ENCODE measurements around the gene LILRA5. TPM values are rescaled to one million over a fixed set of nuclear protein-coding genes. Genes with fewer than 3 reads are reported as not detected.

LILRA5 gene
- total RNA-seq, 1 donor from 2014 or later = not detected

DNA sequence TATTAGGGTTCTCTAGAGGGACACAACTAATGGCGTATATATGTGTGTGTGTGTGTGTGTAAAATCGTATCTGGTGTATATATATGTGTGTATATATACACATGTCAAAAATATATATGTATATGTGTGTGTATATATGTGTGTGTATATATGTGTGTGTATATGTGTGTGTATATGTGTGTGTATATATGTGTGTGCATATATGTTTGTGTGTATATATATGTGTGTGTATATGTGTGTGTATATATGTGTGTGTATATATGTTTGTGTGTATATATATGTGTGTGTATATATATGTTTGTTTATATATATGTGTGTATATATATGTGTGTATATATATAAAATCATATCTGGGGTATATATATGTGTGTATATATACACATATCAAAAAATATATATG, 50.5 kb downstream of the LILRA5 start:
- TF ChIP-seq CTCF (IDR thresholded peaks at IDR 0.05; ENCODE audit: insufficient read depth, low read depth, low read length) = no peak
- TF ChIP-seq EZH2 (IDR thresholded peaks at IDR 0.05; ENCODE audit: insufficient read depth, low read length) = no peak
- no peak overlapping the region for H3K9ac ChIP-seq (ENCODE audit: low read length)
- FAIRE-seq (no peak), DNase-seq (ENCODE audit: low read depth) (no peak)
- no peaks in the 10 kb centered on the region for H3K36me3 ChIP-seq (ENCODE audit: insufficient read depth, low read length)
- H3K9me3 Mint-ChIP-seq (ENCODE audit: unreplicated experiment) = no peaks in the 10 kb centered on the region
- H3K4me3 ChIP-seq (ENCODE audit: insufficient read depth, low read depth, low read length) = no peak overlapping the region
- no peaks in the 10 kb centered on the region for H3K9me3 ChIP-seq (ENCODE audit: insufficient read depth, low read depth, low read length)
- no peaks in the 10 kb centered on the region for H3K4me1 ChIP-seq (ENCODE audit: insufficient read depth, low read length)
- H3K4me2 ChIP-seq (ENCODE audit: low read length) = no peak overlapping the region
- peaks cover 22% of the 10 kb centered on the region for H3K27me3 Mint-ChIP-seq (ENCODE audit: low read depth, unreplicated experiment)
- H3K27ac ChIP-seq (ENCODE audit: low read depth, low read length) = no peak overlapping the region
- H2AFZ ChIP-seq (ENCODE audit: low read depth, low read length) = no peak overlapping the region
- no peak overlapping the region for H3K27ac Mint-ChIP-seq (ENCODE audit: unreplicated experiment)
- H3K4me1 Mint-ChIP-seq (ENCODE audit: low read depth, unreplicated experiment) = no peaks in the 10 kb centered on the region
- no peak overlapping the region for H3K4me3 Mint-ChIP-seq (ENCODE audit: unreplicated experiment)
- H4K20me1 ChIP-seq (ENCODE audit: insufficient read depth, low read length) = no peaks in the 10 kb centered on the region
- H3K27me3 ChIP-seq (ENCODE audit: insufficient read depth, low read length) = no peaks in the 10 kb centered on the region
- H3K36me3 Mint-ChIP-seq (ENCODE audit: low read depth, unreplicated experiment) = no peaks in the 10 kb centered on the region
- no peaks in the 10 kb centered on the region for H3K79me2 ChIP-seq (ENCODE audit: insufficient read depth, low read length)

DNA sequence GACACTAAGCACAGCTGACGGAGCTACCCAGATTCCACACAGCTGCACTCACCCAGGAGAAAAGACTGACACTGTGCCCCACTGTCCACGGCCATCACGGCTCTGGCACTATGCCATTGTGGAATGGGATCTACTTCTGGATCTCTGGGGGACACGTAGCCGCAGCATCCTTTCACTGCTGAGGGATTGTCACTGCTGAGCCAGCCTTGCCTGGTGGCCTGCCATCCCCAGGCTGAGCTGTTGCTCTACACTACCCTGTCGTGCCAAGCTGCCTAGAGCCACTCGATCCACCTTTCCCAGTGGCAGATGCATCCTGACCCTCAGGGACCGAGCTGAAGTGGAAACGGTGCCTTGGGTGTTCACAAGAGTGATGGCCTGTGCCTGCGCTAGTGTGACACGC, 50.9 kb downstream of the LILRA5 start:
- H3K9me3 Mint-ChIP-seq (ENCODE audit: unreplicated experiment) = no peaks in the 10 kb centered on the region
- DNase-seq (ENCODE audit: low read depth) (no peak), FAIRE-seq (no peak)
- H3K9ac ChIP-seq (ENCODE audit: low read length) = no peak overlapping the region
- no peak for TF ChIP-seq CTCF (IDR thresholded peaks at IDR 0.05; ENCODE audit: insufficient read depth, low read depth, low read length)
- no peaks in the 10 kb centered on the region for H3K36me3 ChIP-seq (ENCODE audit: insufficient read depth, low read length)
- H3K9me3 ChIP-seq (ENCODE audit: insufficient read depth, low read depth, low read length) = no peaks in the 10 kb centered on the region
- H2AFZ ChIP-seq (ENCODE audit: low read depth, low read length) = no peak overlapping the region
- no peak overlapping the region for H3K4me3 Mint-ChIP-seq (ENCODE audit: unreplicated experiment)
- peaks cover 25% of the 10 kb centered on the region for H3K27me3 Mint-ChIP-seq (ENCODE audit: low read depth, unreplicated experiment)
- H3K27me3 ChIP-seq (ENCODE audit: insufficient read depth, low read length) = no peaks in the 10 kb centered on the region
- H3K4me1 Mint-ChIP-seq (ENCODE audit: low read depth, unreplicated experiment) = no peaks in the 10 kb centered on the region
- no peaks in the 10 kb centered on the region for H3K79me2 ChIP-seq (ENCODE audit: insufficient read depth, low read length)
- no peaks in the 10 kb centered on the region for H3K36me3 Mint-ChIP-seq (ENCODE audit: low read depth, unreplicated experiment)
- H3K4me1 ChIP-seq (ENCODE audit: insufficient read depth, low read length) = no peaks in the 10 kb centered on the region
- no peak overlapping the region for H3K27ac Mint-ChIP-seq (ENCODE audit: unreplicated experiment)
- no peaks in the 10 kb centered on the region for H4K20me1 ChIP-seq (ENCODE audit: insufficient read depth, low read length)
- H3K4me3 ChIP-seq (ENCODE audit: insufficient read depth, low read depth, low read length) = no peak overlapping the region
- no peak overlapping the region for H3K4me2 ChIP-seq (ENCODE audit: low read length)
- H3K27ac ChIP-seq (ENCODE audit: low read depth, low read length) = no peak overlapping the region

GRCh38 chr19:54257116-54257480, 55.9 kb downstream of the LILRA5 start, which contains the start of gene LILRB5:
Gene LILRB5 (minus strand): TSS chr19:54257273. CDS start chr19:54257193, 80 bp downstream.
- H3K4me2 ChIP-seq (ENCODE audit: low read length) = no peak within 1 kb of the TSS
- H3K4me3 Mint-ChIP-seq (ENCODE audit: unreplicated experiment) = no peak within 1 kb of the TSS
- H3K4me3 ChIP-seq (ENCODE audit: insufficient read depth, low read depth, low read length) = no peak within 1 kb of the TSS
- H3K79me2 ChIP-seq (ENCODE audit: insufficient read depth, low read length) = no peaks in the 10 kb centered on the region
- H3K4me1 ChIP-seq (ENCODE audit: insufficient read depth, low read length) = no peaks in the 10 kb centered on the region
- H3K27me3 ChIP-seq (ENCODE audit: insufficient read depth, low read length) = no peaks in the 10 kb centered on the region
- H3K27ac ChIP-seq (ENCODE audit: low read depth, low read length) = no peak within 1 kb of the TSS
- no peaks in the 10 kb centered on the region for H3K36me3 ChIP-seq (ENCODE audit: insufficient read depth, low read length)
- H3K9me3 ChIP-seq (ENCODE audit: insufficient read depth, low read depth, low read length) = no peaks in the 10 kb centered on the region
- DNase-seq (ENCODE audit: low read depth) (no peak), FAIRE-seq (no peak)
- H3K4me1 Mint-ChIP-seq (ENCODE audit: low read depth, unreplicated experiment) = no peaks in the 10 kb centered on the region
- no peak within 1 kb of the TSS for H3K27ac Mint-ChIP-seq (ENCODE audit: unreplicated experiment)
- no peaks in the 10 kb centered on the region for H4K20me1 ChIP-seq (ENCODE audit: insufficient read depth, low read length)
- no peak for TF ChIP-seq EZH2 (IDR thresholded peaks at IDR 0.05; ENCODE audit: insufficient read depth, low read length)
- no peak for TF ChIP-seq CTCF (IDR thresholded peaks at IDR 0.05; ENCODE audit: insufficient read depth, low read depth, low read length)
- no peak within 1 kb of the TSS for H2AFZ ChIP-seq (ENCODE audit: low read depth, low read length)
- H3K9ac ChIP-seq (ENCODE audit: low read length) = no peak within 1 kb of the TSS
- peaks cover 35% of the 10 kb centered on the region for H3K27me3 Mint-ChIP-seq (ENCODE audit: low read depth, unreplicated experiment)
- no peaks in the 10 kb centered on the region for H3K9me3 Mint-ChIP-seq (ENCODE audit: unreplicated experiment)
- H3K36me3 Mint-ChIP-seq (ENCODE audit: low read depth, unreplicated experiment) = peaks cover 3% of the 10 kb centered on the region

Small RNA genes within 50 kb of the gene (microRNA-seq; reads per million reads assigned to microRNA genes)
- not detected for gene MIR4752

Other genes starting within 250 kb of the LILRA5 start
- 0.68 TPM in 1 of 2 replicates, not detected in the other for gene VSTM1, start 249.3 kb downstream of the LILRA5 start, total RNA-seq
- not detected in 2 replicates for gene TARM1, start 231.8 kb downstream of the LILRA5 start, total RNA-seq
- gene OSCAR, start 212.4 kb downstream of the LILRA5 start, total RNA-seq = 0.20 and 0.22 TPM in 2 replicates
- 98.0 and 99.2 TPM in 2 replicates for gene NDUFA3, start 210.3 kb downstream of the LILRA5 start, total RNA-seq
- gene TFPT, start 197.5 kb downstream of the LILRA5 start, total RNA-seq = 21.6 and 25.2 TPM in 2 replicates
- 62.3 and 67.2 TPM in 2 replicates for gene PRPF31, start 197.4 kb downstream of the LILRA5 start, total RNA-seq
- 39.2 and 47.1 TPM in 2 replicates for gene CNOT3, start 175.4 kb downstream of the LILRA5 start, total RNA-seq
- gene LENG1, start 153.4 kb downstream of the LILRA5 start, total RNA-seq = 4.1 and 4.8 TPM in 2 replicates
- 0.94 and 1.9 TPM in 2 replicates for gene TMC4, start 140.0 kb downstream of the LILRA5 start, total RNA-seq
- 145 and 162 TPM in 2 replicates for gene MBOAT7, start 123.6 kb downstream of the LILRA5 start, total RNA-seq
- gene TSEN34, start 121.9 kb downstream of the LILRA5 start, total RNA-seq = 50.1 and 52.6 TPM in 2 replicates
- 685 and 779 TPM in 2 replicates for gene RPS9, start 112.3 kb downstream of the LILRA5 start, total RNA-seq
- gene LILRB3, start 90.2 kb downstream of the LILRA5 start, total RNA-seq = not detected in 2 replicates
- gene LILRA6, start 70.4 kb downstream of the LILRA5 start, total RNA-seq = not detected in 2 replicates
- not detected in 2 replicates for gene LILRB5, start 55.9 kb downstream of the LILRA5 start, total RNA-seq
- not detected in 2 replicates for gene LILRB2, start 32.1 kb downstream of the LILRA5 start, total RNA-seq
- gene LILRA4, start 26.0 kb upstream of the LILRA5 start, total RNA-seq = not detected in 2 replicates
- not detected in 2 replicates for gene LAIR1, start 51.8 kb upstream of the LILRA5 start, total RNA-seq
- gene TTYH1, start 102.3 kb upstream of the LILRA5 start, total RNA-seq = 8.4 and 12.6 TPM in 2 replicates
- 193 and 201 TPM in 2 replicates for gene LENG8, start 136.0 kb upstream of the LILRA5 start, total RNA-seq
- gene LENG9, start 150.6 kb upstream of the LILRA5 start, total RNA-seq = 3.7 and 3.8 TPM in 2 replicates
- 57.9 and 64.2 TPM in 2 replicates for gene CDC42EP5, start 160.1 kb upstream of the LILRA5 start, total RNA-seq
- not detected in 2 replicates for gene LAIR2, start 189.7 kb upstream of the LILRA5 start, total RNA-seq